ENCODE measurements around the gene ACRV1. TPM values are rescaled to one million over a fixed set of nuclear protein-coding genes. Genes with fewer than 3 reads are reported as not detected.

ACRV1 gene
- total and polyA plus RNA-seq, 2 of the 13 experiments (the other 11 are each of a cell fraction or from before 2014, with no cell fraction given): not detected

GRCh38 chr11:125625630-125626287, 54.9 kb downstream of the ACRV1 start (continued):
- peak; percentile 68; the same call in 1 of the 2 replicates for TF ChIP-seq ZBTB43 (CRISPR knock-in tag; conservative IDR thresholded peaks at IDR 0.05)
- TF ChIP-seq RFXAP (CRISPR knock-in tag; IDR thresholded peaks at IDR 0.05; ENCODE audit: borderline replicate concordance): peak; percentile 22; the same call in 1 of the 2 replicates
- TF ChIP-seq ZC3H4 (CRISPR knock-in tag; IDR thresholded peaks at IDR 0.05; ENCODE audit: borderline replicate concordance): no peak
- TF ChIP-seq ZMYM2 (CRISPR knock-in tag; IDR thresholded peaks at IDR 0.05): no peak
- TF ChIP-seq ELF4 (CRISPR knock-in tag; IDR thresholded peaks at IDR 0.05; ENCODE audit: borderline replicate concordance): no peak
- no peak for TF ChIP-seq ZBTB33 (CRISPR knock-in tag; IDR thresholded peaks at IDR 0.05)
- no peak; the same call in 1 of the 2 replicates for TF ChIP-seq CSRNP2 (CRISPR knock-in tag; conservative IDR thresholded peaks at IDR 0.05; ENCODE audit: low read depth)
- no peak for TF ChIP-seq ZBTB8A (CRISPR knock-in tag; IDR thresholded peaks at IDR 0.05; ENCODE audit: borderline replicate concordance, low read depth)
- TF ChIP-seq ZNF616 (CRISPR knock-in tag; IDR thresholded peaks at IDR 0.05; ENCODE audit: low read depth): no peak
- no peak; the same call in 1 of the 2 replicates for TF ChIP-seq HNF4G (IDR thresholded peaks at IDR 0.05; ENCODE audit: borderline replicate concordance, low read depth, low read length)
- TF ChIP-seq HNF4G (CRISPR knock-in tag; IDR thresholded peaks at IDR 0.05; ENCODE audit: borderline replicate concordance, low read depth): no peak
- TF ChIP-seq HHEX (CRISPR knock-in tag; IDR thresholded peaks at IDR 0.05): no peak
- 0 out of 2 replicates have a peak, but pooled peaks have one; percentile 73 for TF ChIP-seq ZNF782 (CRISPR knock-in tag; IDR thresholded peaks at IDR 0.05; ENCODE audit: borderline replicate concordance)
- no peak for TF ChIP-seq SMC3 (IDR thresholded peaks at IDR 0.05; ENCODE audit: low read length)
- TF ChIP-seq ZNF329 (CRISPR knock-in tag; IDR thresholded peaks at IDR 0.05; ENCODE audit: low read depth): peak; percentile 75; the same call in 1 of the 2 replicates
- peak; percentile 93 for TF ChIP-seq ISX (CRISPR knock-in tag; conservative IDR thresholded peaks at IDR 0.05)
- TF ChIP-seq THAP7 (CRISPR knock-in tag; IDR thresholded peaks at IDR 0.05): peak; percentile 56; the same call in 1 of the 2 replicates
- TF ChIP-seq ZGPAT (CRISPR knock-in tag; IDR thresholded peaks at IDR 0.05): peak; percentile 94
- 0 out of 2 replicates have a peak, but pooled peaks have one; percentile 85 for TF ChIP-seq HOXA7 (CRISPR knock-in tag; IDR thresholded peaks at IDR 0.05)
- TF ChIP-seq ZNF564 (CRISPR knock-in tag; IDR thresholded peaks at IDR 0.05): peak; percentile 33; the same call in 1 of the 2 replicates
- TF ChIP-seq ATM (IDR thresholded peaks at IDR 0.05; ENCODE audit: borderline replicate concordance): no peak
- no peak for TF ChIP-seq CEBPG (CRISPR knock-in tag; IDR thresholded peaks at IDR 0.05)
- TF ChIP-seq RBAK (CRISPR knock-in tag; IDR thresholded peaks at IDR 0.05): no peak
- no peak for TF ChIP-seq GTF2F1 (IDR thresholded peaks at IDR 0.05; ENCODE audit: low read length)

Data from HepG2 (cell line).